DOHH2 (cell line): ENCODE data around the gene FBXO38.

ENCODE experiments used
- EZH2phosphoT487 ChIP-seq: fragments of 200-600 bp; sonication (generic); IDR thresholded peaks from 2 replicates; pipeline ENCODE4 v1.6.1; 2017; ENCODE audit warnings: borderline replicate concordance, mild to moderate bottlenecking, antibody characterized with exemption, low read length, moderate library complexity, mixed read lengths
- TF ChIP-seq, protein P1 (sequence below): fragments of 200-600 bp; sonication (generic); IDR thresholded peaks from one replicate; pipeline ENCODE4 v1.5.1; 2014; ENCODE audit warnings: antibody characterized with exemption, mild to moderate bottlenecking, low read depth, low read length; ENCODE audit not compliant: poor library complexity, severe bottlenecking

DNA sequence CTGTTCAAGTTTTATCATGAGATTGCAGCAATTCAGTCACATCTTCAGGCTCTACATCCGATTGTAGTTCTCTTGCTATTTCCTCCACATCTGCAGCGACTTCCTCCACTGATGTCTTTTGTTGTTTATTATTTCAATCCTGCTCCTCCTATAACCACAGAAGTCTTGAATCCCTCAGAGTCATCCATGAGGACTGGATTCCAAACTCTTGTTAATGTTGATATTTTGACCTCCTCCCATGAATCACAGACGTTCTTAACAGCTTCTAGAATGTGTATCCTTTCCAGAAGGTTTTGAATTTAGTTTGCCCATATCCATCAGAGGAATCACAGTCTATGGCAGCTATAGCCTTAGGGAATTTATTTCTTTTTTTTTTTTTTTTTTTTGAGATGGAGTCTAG lies 3.6 kb downstream of the FBXO38 start:
- TF ChIP-seq, protein P1, sequence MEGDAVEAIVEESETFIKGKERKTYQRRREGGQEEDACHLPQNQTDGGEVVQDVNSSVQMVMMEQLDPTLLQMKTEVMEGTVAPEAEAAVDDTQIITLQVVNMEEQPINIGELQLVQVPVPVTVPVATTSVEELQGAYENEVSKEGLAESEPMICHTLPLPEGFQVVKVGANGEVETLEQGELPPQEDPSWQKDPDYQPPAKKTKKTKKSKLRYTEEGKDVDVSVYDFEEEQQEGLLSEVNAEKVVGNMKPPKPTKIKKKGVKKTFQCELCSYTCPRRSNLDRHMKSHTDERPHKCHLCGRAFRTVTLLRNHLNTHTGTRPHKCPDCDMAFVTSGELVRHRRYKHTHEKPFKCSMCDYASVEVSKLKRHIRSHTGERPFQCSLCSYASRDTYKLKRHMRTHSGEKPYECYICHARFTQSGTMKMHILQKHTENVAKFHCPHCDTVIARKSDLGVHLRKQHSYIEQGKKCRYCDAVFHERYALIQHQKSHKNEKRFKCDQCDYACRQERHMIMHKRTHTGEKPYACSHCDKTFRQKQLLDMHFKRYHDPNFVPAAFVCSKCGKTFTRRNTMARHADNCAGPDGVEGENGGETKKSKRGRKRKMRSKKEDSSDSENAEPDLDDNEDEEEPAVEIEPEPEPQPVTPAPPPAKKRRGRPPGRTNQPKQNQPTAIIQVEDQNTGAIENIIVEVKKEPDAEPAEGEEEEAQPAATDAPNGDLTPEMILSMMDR, result no peak
- no peak for TF ChIP-seq EZH2phosphoT487
